HFFc6 (cell line): ENCODE data around the gene HSD11B1L. TPM values are rescaled to one million over a fixed set of nuclear protein-coding genes. Genes with fewer than 3 reads are reported as not detected.

Source experiments
- DNase-seq: peaks from one replicate; pipeline ENCODE4 v3.0.0-alpha.2; 2018
- H3K27ac Mint-ChIP-seq: 2 replicates; pipeline ENCODE4 v1.8.0; 2020; ENCODE audit warnings: mild to moderate bottlenecking, mixed read lengths
- H3K27me3 Mint-ChIP-seq: 2 replicates; pipeline ENCODE4 v1.8.0; 2021; ENCODE audit warnings: mild to moderate bottlenecking, moderate library complexity, mixed read lengths; ENCODE audit not compliant: insufficient read depth
- H3K36me3 Mint-ChIP-seq: 2 replicates; pipeline ENCODE4 v1.8.0; 2021; ENCODE audit warnings: low read depth, mixed read lengths
- H3K4me1 Mint-ChIP-seq: 2 replicates; pipeline ENCODE4 v1.8.0; 2020; ENCODE audit warnings: low read depth, mixed read lengths
- H3K4me3 Mint-ChIP-seq: 2 replicates; pipeline ENCODE4 v1.8.0; 2020; ENCODE audit warnings: mild to moderate bottlenecking, moderate library complexity, mixed read lengths
- H3K9me3 Mint-ChIP-seq: 2 replicates; pipeline ENCODE4 v1.8.0; 2020; ENCODE audit warnings: mild to moderate bottlenecking, mixed read lengths
- total RNA-seq, 6 experiments: library from RNA; stranded (reverse); fragmentation: NEBNext Ultra II Directional; extraction: Animal tissue kit (Norgen Biotek cat#: 25700); gene quantifications; 2 replicates in 1 of 6; 3 replicates in 5 of 6; pipeline ENCODE4 v1.2.3, GENCODE V29; 2021
- TF ChIP-seq, protein P1 (sequence below): fragments of 200-600 bp; sonication (generic); IDR thresholded peaks from 2 replicates; pipeline ENCODE4 v1.5.0; 2021; ENCODE audit warnings: antibody characterized with exemption, mild to moderate bottlenecking

HSD11B1L gene
- total RNA-seq, 6 experiments from 2014 or later: 3.5 to 9.1 (median 4.5) TPM

DNA sequence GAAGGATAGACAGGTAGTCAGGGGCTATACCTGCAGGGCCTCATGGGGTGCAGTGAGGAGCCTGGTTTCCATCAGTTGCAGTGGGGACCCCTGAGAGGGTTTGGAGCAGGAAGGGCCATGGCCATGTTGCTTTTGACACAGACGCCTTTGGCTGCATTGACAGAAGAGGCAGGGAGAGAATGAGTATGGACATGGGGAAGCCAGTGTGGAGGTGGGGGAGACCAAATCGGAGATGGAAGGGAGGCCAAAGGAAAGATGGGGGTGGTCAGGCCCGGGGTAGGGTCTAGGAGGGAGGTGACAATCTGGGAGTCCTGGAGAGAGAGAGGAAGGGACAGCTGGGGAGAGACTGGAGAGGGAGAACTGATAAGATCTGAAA, 1.3 kb downstream of the HSD11B1L start:
- TF ChIP-seq, protein P1, sequence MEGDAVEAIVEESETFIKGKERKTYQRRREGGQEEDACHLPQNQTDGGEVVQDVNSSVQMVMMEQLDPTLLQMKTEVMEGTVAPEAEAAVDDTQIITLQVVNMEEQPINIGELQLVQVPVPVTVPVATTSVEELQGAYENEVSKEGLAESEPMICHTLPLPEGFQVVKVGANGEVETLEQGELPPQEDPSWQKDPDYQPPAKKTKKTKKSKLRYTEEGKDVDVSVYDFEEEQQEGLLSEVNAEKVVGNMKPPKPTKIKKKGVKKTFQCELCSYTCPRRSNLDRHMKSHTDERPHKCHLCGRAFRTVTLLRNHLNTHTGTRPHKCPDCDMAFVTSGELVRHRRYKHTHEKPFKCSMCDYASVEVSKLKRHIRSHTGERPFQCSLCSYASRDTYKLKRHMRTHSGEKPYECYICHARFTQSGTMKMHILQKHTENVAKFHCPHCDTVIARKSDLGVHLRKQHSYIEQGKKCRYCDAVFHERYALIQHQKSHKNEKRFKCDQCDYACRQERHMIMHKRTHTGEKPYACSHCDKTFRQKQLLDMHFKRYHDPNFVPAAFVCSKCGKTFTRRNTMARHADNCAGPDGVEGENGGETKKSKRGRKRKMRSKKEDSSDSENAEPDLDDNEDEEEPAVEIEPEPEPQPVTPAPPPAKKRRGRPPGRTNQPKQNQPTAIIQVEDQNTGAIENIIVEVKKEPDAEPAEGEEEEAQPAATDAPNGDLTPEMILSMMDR: no peak
- Mint-ChIP-seq H3K9me3 (no peaks in the 10 kb centered on the region), H3K27me3 (peaks cover 14% of the 10 kb centered on the region), H3K4me1 (peaks cover 25% of the 10 kb centered on the region), H3K36me3 (no peaks in the 10 kb centered on the region), H3K4me3 (peak overlapping the region; percentile 85), H3K27ac (no peak overlapping the region)
- DNase-seq: no peak

DNA sequence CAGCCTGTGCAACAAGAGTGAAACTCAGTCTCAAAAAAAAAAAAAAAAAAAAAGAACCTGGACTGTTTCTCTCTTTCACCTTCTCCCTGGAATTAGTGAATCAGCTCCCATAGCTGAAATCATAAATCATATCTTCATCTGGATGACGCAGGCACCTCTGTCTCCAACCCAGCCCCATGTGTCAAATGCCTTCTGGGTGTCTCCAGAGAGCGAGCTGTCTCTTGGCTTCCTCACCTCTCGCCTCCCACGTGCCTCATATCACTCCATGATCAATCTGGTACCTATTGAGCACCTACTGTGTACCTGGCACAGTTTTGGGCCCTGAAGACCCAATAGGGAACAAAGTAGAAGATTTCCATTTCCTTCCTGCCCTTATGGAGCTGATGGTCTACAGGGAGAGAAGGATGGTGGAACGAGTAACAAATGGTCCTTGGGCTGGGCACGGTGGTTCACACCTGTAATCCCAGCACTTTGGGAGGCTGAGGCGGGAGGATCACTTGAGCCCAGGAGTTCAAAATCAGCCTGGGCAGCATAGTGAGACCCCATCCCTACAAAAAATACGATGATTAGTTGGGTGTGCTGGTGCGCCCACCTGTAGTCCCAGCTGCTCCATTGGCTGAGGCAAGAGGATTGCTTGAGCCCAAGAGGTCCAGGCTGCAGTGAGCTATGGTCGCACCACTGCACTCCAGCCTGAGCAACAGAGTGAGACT, 2.5 kb downstream of the HSD11B1L start:
- no peak overlapping the region for H3K4me3 Mint-ChIP-seq
- H3K27me3 Mint-ChIP-seq: peaks cover 14% of the 10 kb centered on the region
- TF ChIP-seq, protein P1: no peak
- H3K36me3 Mint-ChIP-seq: 0 out of 2 replicates have a peak, but pooled peaks cover 2% of the 10 kb centered on the region
- no peak for DNase-seq
- peaks cover 25% of the 10 kb centered on the region for H3K4me1 Mint-ChIP-seq
- no peak overlapping the region for H3K27ac Mint-ChIP-seq
- no peaks in the 10 kb centered on the region for H3K9me3 Mint-ChIP-seq

GRCh38 chr19:5684694-5685430, 4.0 kb downstream of the HSD11B1L start:
- no peak overlapping the region for H3K27ac Mint-ChIP-seq
- peaks cover 20% of the 10 kb centered on the region for H3K4me1 Mint-ChIP-seq
- 0 out of 2 replicates have a peak, but pooled peaks cover 3% of the 10 kb centered on the region for H3K36me3 Mint-ChIP-seq
- H3K27me3 Mint-ChIP-seq: peaks cover 14% of the 10 kb centered on the region
- no peak for DNase-seq
- no peak overlapping the region for H3K4me3 Mint-ChIP-seq
- H3K9me3 Mint-ChIP-seq: no peaks in the 10 kb centered on the region
- TF ChIP-seq, protein P1: no peak

GRCh38 chr19:5686326-5686646, 5.5 kb downstream of the HSD11B1L start:
- Mint-ChIP-seq H3K27ac (no peak overlapping the region), H3K4me3 (peak overlapping the region; percentile 77; the same call in 1 of the 2 replicates), H3K27me3 (peaks cover 12% of the 10 kb centered on the region), H3K4me1 (peaks cover 21% of the 10 kb centered on the region), H3K9me3 (no peaks in the 10 kb centered on the region), H3K36me3 (peaks cover 13% of the 10 kb centered on the region)
- TF ChIP-seq, protein P1: no peak
- DNase-seq: no peak

- Mint-ChIP-seq H3K36me3 (peaks cover 13% of the 10 kb centered on the region), H3K4me3 (peak overlapping the region; percentile 77), H3K9me3 (no peaks in the 10 kb centered on the region), H3K4me1 (peaks cover 16% of the 10 kb centered on the region), H3K27ac (no peak overlapping the region), H3K27me3 (peaks cover 12% of the 10 kb centered on the region)
- TF ChIP-seq, protein P1: peak; percentile 88
- peak; percentile 89 for DNase-seq
These were observed 6.0 kb downstream of the HSD11B1L start for GRCh38 chr19:5686647-5687359.
